SU-DHL-6 (cell line): ENCODE results near the gene ZCCHC4.
"Not testable (repeated sequence)": the region's sequence is repeated elsewhere in the genome, so short reads cannot be mapped to it uniquely, and the experiment has no call there.

ENCODE experiments used
- H2AFZ ChIP-seq: fragments of 200-600 bp; sonication (generic); 2 replicates; pipeline ENCODE4 v1.6.1; 2014; ENCODE audit warnings: low read depth, mild to moderate bottlenecking, moderate library complexity, mixed read lengths, antibody characterized with exemption, low read length; ENCODE audit not compliant: severe bottlenecking
- H3F3A ChIP-seq: fragments of 200-600 bp; shearing (Covaris generic); 2 replicates; pipeline ENCODE4 v1.6.0; 2016; ENCODE audit warnings: antibody characterized with exemption, mild to moderate bottlenecking; ENCODE audit not compliant: insufficient read depth
- H3K27ac ChIP-seq: fragments of 200-600 bp; sonication (generic); 2 replicates; pipeline ENCODE4 v1.5.1; 2016; ENCODE audit warnings: low read depth, mild to moderate bottlenecking, low read length, moderate library complexity, mixed read lengths
- H3K27me3 ChIP-seq: fragments of 200-600 bp; sonication (generic), shearing (Covaris generic); 2 replicates; pipeline ENCODE4 v1.6.0; 2014; ENCODE audit warnings: mild to moderate bottlenecking, low read length
- H3K36me3 ChIP-seq: fragments of 200-600 bp; sonication (generic); 2 replicates; pipeline ENCODE4 v1.6.1; 2014; ENCODE audit warnings: mild to moderate bottlenecking, low read length, mixed read lengths
- H3K4me2 ChIP-seq: fragments of 300-600, 200-600 bp; shearing (Covaris generic), sonication (generic); 2 replicates; pipeline ENCODE4 v1.6.0; 2014; ENCODE audit warnings: low read length, low read depth, mild to moderate bottlenecking; ENCODE audit not compliant: poor library complexity, severe bottlenecking
- H3K4me3 ChIP-seq: fragments of 200-600 bp; sonication (generic); 2 replicates; pipeline ENCODE4 v1.5.1; 2014; ENCODE audit warnings: antibody characterized with exemption, low read length, mild to moderate bottlenecking, mixed read lengths; ENCODE audit not compliant: insufficient read depth, poor library complexity, severe bottlenecking
- H3K79me2 ChIP-seq: fragments of 200-600 bp; sonication (generic); 2 replicates; pipeline ENCODE4 v1.6.1; 2014; ENCODE audit warnings: mild to moderate bottlenecking, low read length, moderate library complexity; ENCODE audit not compliant: insufficient read depth
- H3K9ac ChIP-seq: fragments of 200-600 bp; sonication (generic); 2 replicates; pipeline ENCODE4 v1.7.0; 2014; ENCODE audit warnings: mild to moderate bottlenecking, low read length
- H3K9me2 ChIP-seq: fragments of 200-600 bp; sonication (generic); replicated peaks from 2 replicates; pipeline ENCODE4 v1.6.1; 2014; ENCODE audit warnings: low read length; ENCODE audit not compliant: insufficient read depth
- H3K9me3 ChIP-seq: fragments of 200-600 bp; sonication (generic); 2 replicates; pipeline ENCODE4 v1.6.1; 2014; ENCODE audit warnings: low read length, mixed read lengths; ENCODE audit not compliant: insufficient read depth
- H4K20me1 ChIP-seq: fragments of 200-600 bp; sonication (generic); 2 replicates; pipeline ENCODE4 v1.6.1; 2014; ENCODE audit warnings: low read depth, mild to moderate bottlenecking, antibody characterized with exemption, low read length, moderate library complexity, mixed read lengths
- EZH2phosphoT487 ChIP-seq: fragments of 200-600 bp; sonication (generic), shearing (Covaris generic); conservative IDR thresholded peaks from 2 replicates; pipeline ENCODE4 v1.6.1; 2018; ENCODE audit warnings: mild to moderate bottlenecking, antibody characterized with exemption, low read length, moderate library complexity, mixed read lengths
- TF ChIP-seq, protein P1 (sequence below): fragments of 200-600 bp; sonication (generic); IDR thresholded peaks from one replicate; pipeline ENCODE4 v1.5.1; 2017; ENCODE audit warnings: antibody characterized with exemption, mild to moderate bottlenecking, low read length, moderate library complexity; ENCODE audit not compliant: insufficient read depth, poor library complexity, severe bottlenecking

The ZCCHC4 gene

DNA sequence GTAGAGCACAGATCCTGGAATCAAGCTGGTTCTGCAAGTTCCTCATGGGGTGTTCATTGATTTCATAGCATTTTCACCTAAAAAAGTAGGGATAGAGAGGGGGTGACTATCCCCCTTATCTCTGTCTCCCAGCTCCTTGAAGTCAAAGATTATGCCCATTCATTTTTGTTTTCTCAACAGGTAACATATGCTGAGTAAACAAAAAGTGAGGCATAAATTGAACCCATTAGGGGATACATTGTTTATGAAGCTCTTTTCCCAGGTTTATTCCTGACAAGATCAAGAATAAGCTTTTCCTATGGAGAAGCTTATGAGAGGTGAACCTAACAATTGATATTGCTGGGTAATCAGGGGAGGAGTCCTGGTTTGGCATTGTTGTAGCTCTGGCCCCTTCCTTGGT lies 55.3 kb downstream of the ZCCHC4 start:
- no peak overlapping the region for H3K27ac ChIP-seq
- H3K36me3 ChIP-seq = no peaks in the 10 kb centered on the region
- no peaks in the 10 kb centered on the region for H3K79me2 ChIP-seq
- no peak overlapping the region for H3K9ac ChIP-seq
- H3K9me3 ChIP-seq = no peaks in the 10 kb centered on the region
- H3K9me2 ChIP-seq = no peaks in the 10 kb centered on the region
- H3K4me2 ChIP-seq = no peak overlapping the region
- no peak overlapping the region for H2AFZ ChIP-seq
- H3K27me3 ChIP-seq = no peaks in the 10 kb centered on the region
- no peak for TF ChIP-seq EZH2phosphoT487
- TF ChIP-seq, protein P1, sequence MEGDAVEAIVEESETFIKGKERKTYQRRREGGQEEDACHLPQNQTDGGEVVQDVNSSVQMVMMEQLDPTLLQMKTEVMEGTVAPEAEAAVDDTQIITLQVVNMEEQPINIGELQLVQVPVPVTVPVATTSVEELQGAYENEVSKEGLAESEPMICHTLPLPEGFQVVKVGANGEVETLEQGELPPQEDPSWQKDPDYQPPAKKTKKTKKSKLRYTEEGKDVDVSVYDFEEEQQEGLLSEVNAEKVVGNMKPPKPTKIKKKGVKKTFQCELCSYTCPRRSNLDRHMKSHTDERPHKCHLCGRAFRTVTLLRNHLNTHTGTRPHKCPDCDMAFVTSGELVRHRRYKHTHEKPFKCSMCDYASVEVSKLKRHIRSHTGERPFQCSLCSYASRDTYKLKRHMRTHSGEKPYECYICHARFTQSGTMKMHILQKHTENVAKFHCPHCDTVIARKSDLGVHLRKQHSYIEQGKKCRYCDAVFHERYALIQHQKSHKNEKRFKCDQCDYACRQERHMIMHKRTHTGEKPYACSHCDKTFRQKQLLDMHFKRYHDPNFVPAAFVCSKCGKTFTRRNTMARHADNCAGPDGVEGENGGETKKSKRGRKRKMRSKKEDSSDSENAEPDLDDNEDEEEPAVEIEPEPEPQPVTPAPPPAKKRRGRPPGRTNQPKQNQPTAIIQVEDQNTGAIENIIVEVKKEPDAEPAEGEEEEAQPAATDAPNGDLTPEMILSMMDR = no peak
- no peaks in the 10 kb centered on the region for H4K20me1 ChIP-seq
- no peak overlapping the region for H3K4me3 ChIP-seq
- H3F3A ChIP-seq = peaks cover 5% of the 10 kb centered on the region; the same call in 1 of the 2 replicates

DNA sequence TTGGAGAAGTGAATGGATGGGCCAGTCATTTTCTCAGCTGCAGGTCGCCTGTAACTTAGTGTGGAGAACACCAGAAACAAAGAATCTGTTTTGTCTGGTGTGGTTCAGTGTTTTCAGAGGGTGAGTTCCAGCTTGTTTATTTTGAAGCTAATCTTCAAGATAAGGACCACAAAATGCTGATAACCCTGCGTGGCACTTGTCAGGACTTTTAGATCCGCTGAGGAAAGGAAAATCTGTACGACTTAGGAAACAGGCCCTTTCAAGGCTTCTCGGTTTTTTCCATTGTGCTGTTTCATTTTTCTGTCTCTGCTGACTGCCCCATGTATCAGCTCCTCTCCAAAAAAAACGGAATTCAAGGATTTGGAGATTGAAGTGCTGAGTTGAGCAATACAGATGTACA lies 55.7 kb downstream of the ZCCHC4 start:
- H3K27me3 ChIP-seq = no peaks in the 10 kb centered on the region
- no peaks in the 10 kb centered on the region for H4K20me1 ChIP-seq
- no peak overlapping the region for H3K27ac ChIP-seq
- no peaks in the 10 kb centered on the region for H3K36me3 ChIP-seq
- no peaks in the 10 kb centered on the region for H3K9me3 ChIP-seq
- TF ChIP-seq, protein P1 = no peak
- no peak overlapping the region for H2AFZ ChIP-seq
- no peak overlapping the region for H3K4me2 ChIP-seq
- H3K79me2 ChIP-seq = no peaks in the 10 kb centered on the region
- peaks cover 5% of the 10 kb centered on the region; the same call in 1 of the 2 replicates for H3F3A ChIP-seq
- no peak overlapping the region for H3K9ac ChIP-seq
- no peaks in the 10 kb centered on the region for H3K9me2 ChIP-seq
- H3K4me3 ChIP-seq = no peak overlapping the region

DNA sequence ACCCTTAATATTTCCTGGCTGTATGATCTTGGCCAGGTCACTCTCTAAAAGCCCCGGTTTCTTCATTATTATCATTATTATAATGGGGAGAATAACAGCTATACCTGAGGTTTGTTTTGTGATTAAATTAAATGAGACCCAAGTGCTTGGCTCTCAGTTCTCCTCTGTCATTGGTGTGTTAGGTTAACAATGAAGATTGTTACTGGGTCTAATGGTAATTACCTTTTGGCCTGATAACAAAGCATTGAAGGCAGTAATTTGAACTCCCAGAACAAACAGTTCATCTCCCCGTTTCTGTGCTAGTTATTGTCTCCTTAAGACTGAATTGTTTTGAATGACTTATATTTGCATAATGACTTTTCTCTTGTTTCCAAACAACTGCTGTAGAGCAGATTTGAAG lies 57.7 kb downstream of the ZCCHC4 start:
- Histone ChIP-seq H2AFZ (no peak overlapping the region), H3K79me2 (no peaks in the 10 kb centered on the region), H3F3A (peaks cover 10% of the 10 kb centered on the region; the same call in 1 of the 2 replicates), H3K27ac (no peak overlapping the region), H3K9ac (no peak overlapping the region), H3K9me3 (no peaks in the 10 kb centered on the region), H3K4me3 (no peak overlapping the region), H3K4me2 (no peak overlapping the region), H3K9me2 (no peaks in the 10 kb centered on the region), H4K20me1 (no peaks in the 10 kb centered on the region), H3K36me3 (no peaks in the 10 kb centered on the region), H3K27me3 (no peaks in the 10 kb centered on the region)
- no peak for TF ChIP-seq EZH2phosphoT487
- TF ChIP-seq, protein P1 = no peak

DNA sequence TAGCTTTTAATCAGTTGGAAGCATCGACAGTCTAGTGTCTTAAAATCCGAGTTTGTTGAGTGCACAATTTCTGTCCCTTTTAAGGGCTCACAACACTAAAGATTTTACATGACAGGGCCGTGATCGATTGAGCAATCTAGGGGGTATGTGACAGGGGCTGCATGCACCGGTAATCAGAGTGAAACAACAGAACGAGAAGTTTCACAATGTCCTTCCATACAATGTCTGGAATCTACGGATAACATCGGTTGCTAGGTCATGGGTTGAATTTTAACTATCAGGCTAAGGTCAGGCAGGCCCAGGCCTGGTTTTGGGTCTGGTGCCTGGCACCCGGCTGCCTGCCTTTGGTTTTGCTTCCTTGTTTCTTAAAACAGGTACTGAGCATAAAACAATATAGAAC lies 60.0 kb downstream of the ZCCHC4 start:
- not testable (repeated sequence) for H3K27me3 ChIP-seq, H3K9me3 ChIP-seq, H3K27ac ChIP-seq, H2AFZ ChIP-seq, H3K79me2 ChIP-seq, H4K20me1 ChIP-seq, H3K4me3 ChIP-seq, H3K9ac ChIP-seq, H3K4me2 ChIP-seq, H3K9me2 ChIP-seq, H3K36me3 ChIP-seq
- H3F3A ChIP-seq = peaks cover 11% of the 10 kb centered on the region; the same call in 1 of the 2 replicates
